MM.1S (cell line): Measurements from ENCODE around the gene ATP8B4.

Experiments used
- DNase-seq: peaks from one replicate; pipeline ENCODE4 v3.0.0-alpha.2; 2015
- H2AFZ ChIP-seq: fragments of 300-600 bp; sonication (generic); 2 replicates; pipeline ENCODE4 v1.6.0; 2016; ENCODE audit warnings: antibody characterized with exemption, low read length
- H3F3A ChIP-seq: fragments of 300-600 bp; sonication (generic); 2 replicates; pipeline ENCODE4 v1.6.1; 2016; ENCODE audit warnings: mild to moderate bottlenecking, antibody characterized with exemption, low read length, moderate library complexity, mixed read lengths; ENCODE audit not compliant: insufficient read depth
- H3K27ac ChIP-seq: fragments of 300-600 bp; sonication (generic); 2 replicates; pipeline ENCODE4 v1.5.1; 2016; ENCODE audit warnings: mild to moderate bottlenecking, low read length
- H3K27me3 ChIP-seq: fragments of 300-600 bp; sonication (generic); replicated peaks from 2 replicates; pipeline ENCODE4 v1.6.0; 2016; ENCODE audit warnings: low read length; ENCODE audit not compliant: insufficient read depth
- H3K36me3 ChIP-seq: fragments of 300-600 bp; sonication (generic); replicated peaks from 2 replicates; pipeline ENCODE4 v1.6.1; 2016; ENCODE audit warnings: mild to moderate bottlenecking, low read length, mixed read lengths; ENCODE audit not compliant: insufficient read depth
- H3K4me1 ChIP-seq: fragments of 300-600 bp; sonication (generic); 2 replicates; pipeline ENCODE4 v1.6.1; 2016; ENCODE audit warnings: low read length, mixed read lengths
- H3K4me2 ChIP-seq: fragments of 300-600 bp; sonication (generic); 2 replicates; pipeline ENCODE4 v1.6.0; 2016; ENCODE audit warnings: low read depth, low read length
- H3K4me3 ChIP-seq: fragments of 300-600 bp; sonication (generic); 2 replicates; pipeline ENCODE4 v1.5.1; 2016; ENCODE audit warnings: low read length, mixed read lengths
- H3K79me2 ChIP-seq: fragments of 300-600 bp; sonication (generic); 2 replicates; pipeline ENCODE4 v1.6.1; 2016; ENCODE audit warnings: mixed run types, low read length, mixed read lengths
- H3K9ac ChIP-seq: fragments of 300-600 bp; sonication (generic); 2 replicates; pipeline ENCODE4 v1.6.1; 2016; ENCODE audit warnings: low read length, mixed read lengths
- H3K9me2 ChIP-seq: fragments of 300-600 bp; sonication (generic); replicated peaks from 2 replicates; pipeline ENCODE4 v1.6.1; 2016; ENCODE audit warnings: mild to moderate bottlenecking, low read length, mixed read lengths; ENCODE audit not compliant: insufficient read depth
- H3K9me3 ChIP-seq: fragments of 300-600 bp; sonication (generic); replicated peaks from 2 replicates; pipeline ENCODE4 v1.6.1; 2016; ENCODE audit warnings: mild to moderate bottlenecking, low read length, mixed read lengths; ENCODE audit not compliant: insufficient read depth
- H4K20me1 ChIP-seq: fragments of 300-600 bp; sonication (generic); 2 replicates; pipeline ENCODE4 v1.6.1; 2016; ENCODE audit warnings: mild to moderate bottlenecking, low read length, moderate library complexity, mixed read lengths; ENCODE audit not compliant: insufficient read depth
- EZH2 ChIP-seq: fragments of 300-600 bp; sonication (generic); optimal IDR thresholded peaks from 2 replicates; pipeline ENCODE3; 2017; ENCODE audit warnings: low read depth, mild to moderate bottlenecking, antibody characterized with exemption, low read length, mixed read lengths
- EZH2phosphoT487 ChIP-seq: fragments of 300-600 bp; sonication (generic); IDR thresholded peaks from 2 replicates; pipeline ENCODE4 v1.6.1; 2018; ENCODE audit warnings: antibody characterized with exemption, low read length
- TF ChIP-seq, protein P1 (sequence below): fragments of 300-600 bp; sonication (generic); IDR thresholded peaks from 2 replicates; pipeline ENCODE4 v1.5.1; 2016; ENCODE audit warnings: antibody characterized with exemption, low read length, mixed read lengths

The ATP8B4 gene

DNA sequence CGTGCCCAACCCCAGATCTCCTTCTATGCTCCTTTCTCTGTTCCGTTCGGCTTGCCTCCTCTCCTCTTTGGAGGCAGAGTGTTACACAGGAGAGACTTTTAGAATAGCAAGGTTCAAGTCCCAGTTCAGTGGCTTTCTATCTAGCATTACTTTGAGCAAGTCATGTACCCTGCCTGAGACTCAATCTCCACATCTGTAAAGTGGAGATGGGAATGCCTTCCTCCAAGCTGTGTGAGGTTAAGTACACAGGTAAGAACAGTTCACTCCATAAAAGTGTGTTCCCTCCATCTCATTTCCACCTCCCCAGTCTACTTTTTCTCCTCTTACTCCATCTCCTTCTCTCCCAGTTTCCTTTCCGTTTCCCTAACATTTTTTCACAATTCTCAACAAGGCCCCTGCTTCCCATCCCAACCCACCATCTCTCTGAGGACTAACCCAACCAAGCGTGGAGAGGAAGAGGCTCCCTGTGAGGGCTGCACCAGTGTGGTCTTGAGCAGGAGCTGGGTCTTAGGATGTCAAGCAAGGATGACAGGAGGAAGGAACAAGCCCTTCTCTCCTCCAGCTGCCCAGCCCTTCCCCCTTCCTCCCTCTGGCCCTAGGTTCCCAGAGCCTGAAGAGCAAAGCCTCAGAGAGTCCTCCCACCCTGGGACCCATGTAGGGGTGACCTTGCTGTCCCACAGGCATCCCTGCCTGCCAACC, 6.4 kb downstream of the ATP8B4 start:
- H3K9ac ChIP-seq = no peak overlapping the region
- H3K27ac ChIP-seq = no peak overlapping the region

DNA sequence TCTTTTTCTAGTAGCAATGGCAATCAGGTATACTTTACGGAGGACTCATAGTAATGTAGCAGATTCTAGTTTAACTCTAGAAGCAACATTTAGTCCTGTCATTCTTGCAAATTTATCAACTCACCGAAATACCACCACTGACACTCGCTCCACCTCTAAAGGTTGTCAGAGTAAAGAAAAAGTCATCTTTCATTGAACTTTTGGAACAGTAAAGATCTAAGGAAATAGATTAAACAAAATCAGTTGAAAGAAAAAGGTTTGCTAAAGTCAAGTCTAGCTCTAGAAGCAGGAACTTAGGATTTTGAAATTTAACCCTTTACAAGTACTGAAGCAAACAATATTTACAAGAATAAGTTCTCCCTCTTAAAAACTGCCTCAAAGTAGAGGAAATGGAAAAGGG, 8.7 kb downstream of the ATP8B4 start:
- Histone ChIP-seq H2AFZ (no peak overlapping the region), H3K4me1 (peaks cover 30% of the 10 kb centered on the region), H3K9me3 (no peaks in the 10 kb centered on the region), H3K9ac (no peak overlapping the region), H3K79me2 (no peaks in the 10 kb centered on the region), H3K9me2 (no peaks in the 10 kb centered on the region), H3K27me3 (no peaks in the 10 kb centered on the region), H4K20me1 (no peaks in the 10 kb centered on the region), H3F3A (peaks cover 14% of the 10 kb centered on the region), H3K36me3 (no peaks in the 10 kb centered on the region), H3K4me2 (no peak overlapping the region), H3K4me3 (no peak overlapping the region), H3K27ac (no peak overlapping the region)
- no peak for DNase-seq
- TF ChIP-seq EZH2 (no peak), EZH2phosphoT487 (no peak)
- TF ChIP-seq, protein P1, sequence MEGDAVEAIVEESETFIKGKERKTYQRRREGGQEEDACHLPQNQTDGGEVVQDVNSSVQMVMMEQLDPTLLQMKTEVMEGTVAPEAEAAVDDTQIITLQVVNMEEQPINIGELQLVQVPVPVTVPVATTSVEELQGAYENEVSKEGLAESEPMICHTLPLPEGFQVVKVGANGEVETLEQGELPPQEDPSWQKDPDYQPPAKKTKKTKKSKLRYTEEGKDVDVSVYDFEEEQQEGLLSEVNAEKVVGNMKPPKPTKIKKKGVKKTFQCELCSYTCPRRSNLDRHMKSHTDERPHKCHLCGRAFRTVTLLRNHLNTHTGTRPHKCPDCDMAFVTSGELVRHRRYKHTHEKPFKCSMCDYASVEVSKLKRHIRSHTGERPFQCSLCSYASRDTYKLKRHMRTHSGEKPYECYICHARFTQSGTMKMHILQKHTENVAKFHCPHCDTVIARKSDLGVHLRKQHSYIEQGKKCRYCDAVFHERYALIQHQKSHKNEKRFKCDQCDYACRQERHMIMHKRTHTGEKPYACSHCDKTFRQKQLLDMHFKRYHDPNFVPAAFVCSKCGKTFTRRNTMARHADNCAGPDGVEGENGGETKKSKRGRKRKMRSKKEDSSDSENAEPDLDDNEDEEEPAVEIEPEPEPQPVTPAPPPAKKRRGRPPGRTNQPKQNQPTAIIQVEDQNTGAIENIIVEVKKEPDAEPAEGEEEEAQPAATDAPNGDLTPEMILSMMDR = no peak

More for the DNA sequence above, 6.4 kb downstream of the ATP8B4 start:
- TF ChIP-seq EZH2 (no peak), EZH2phosphoT487 (no peak)
- TF ChIP-seq, protein P1 = no peak
- Histone ChIP-seq H3K9me3 (no peaks in the 10 kb centered on the region), H3K27me3 (no peaks in the 10 kb centered on the region), H3K9me2 (no peaks in the 10 kb centered on the region), H3K4me1 (peaks cover 18% of the 10 kb centered on the region), H3K4me3 (no peak overlapping the region), H2AFZ (no peak overlapping the region), H3K79me2 (no peaks in the 10 kb centered on the region), H3K4me2 (no peak overlapping the region), H4K20me1 (no peaks in the 10 kb centered on the region), H3K36me3 (no peaks in the 10 kb centered on the region), H3F3A (peaks cover 4% of the 10 kb centered on the region)
- no peak for DNase-seq

DNA sequence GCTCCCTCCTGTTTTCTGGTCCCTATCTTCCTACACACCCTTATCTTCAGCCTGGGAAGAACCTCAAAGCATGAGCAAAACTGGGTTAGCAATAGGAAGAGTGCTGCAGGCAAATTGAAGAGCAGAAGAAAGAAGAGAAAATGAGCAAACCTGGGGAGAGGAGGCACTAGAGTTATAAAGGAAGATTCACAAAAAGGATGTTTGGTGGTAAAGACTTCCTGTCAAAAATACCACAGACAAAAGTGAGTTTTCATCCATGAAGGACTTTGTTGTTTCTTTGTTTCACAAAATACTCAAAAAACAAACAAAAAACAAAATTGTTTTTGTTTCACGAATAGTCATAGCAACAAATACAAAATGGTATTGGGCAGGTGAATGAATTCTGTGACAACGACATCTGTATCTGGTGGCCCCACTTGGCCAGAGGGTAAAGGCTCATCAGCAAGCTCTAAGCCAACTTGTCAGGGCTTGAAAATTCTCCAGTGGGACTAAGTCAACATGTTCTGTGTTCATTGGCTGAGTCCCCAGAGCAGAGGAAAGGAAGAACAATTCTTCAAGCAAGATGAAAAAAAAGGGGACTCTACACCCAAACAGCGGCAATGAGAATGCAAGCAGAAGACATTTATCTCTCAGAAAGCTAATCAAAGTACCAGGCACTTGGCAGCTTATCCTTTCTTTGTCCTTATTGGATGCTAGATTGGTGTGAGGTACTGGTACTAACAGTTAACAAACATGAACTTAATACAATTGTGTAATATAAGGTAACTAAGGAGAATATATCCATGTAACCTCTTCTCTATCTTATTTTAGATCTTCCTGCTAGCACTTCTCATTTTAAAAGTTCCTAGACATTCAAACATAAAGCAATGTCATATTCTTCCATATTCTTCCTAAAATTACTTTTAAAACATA, 9.7 kb downstream of the ATP8B4 start:
- Histone ChIP-seq H3K4me3 (no peak overlapping the region), H3K27me3 (no peaks in the 10 kb centered on the region), H4K20me1 (no peaks in the 10 kb centered on the region), H3K36me3 (no peaks in the 10 kb centered on the region), H3K9ac (no peak overlapping the region), H3K4me1 (peaks cover 30% of the 10 kb centered on the region), H3K9me3 (no peaks in the 10 kb centered on the region), H3K79me2 (no peaks in the 10 kb centered on the region), H3F3A (peaks cover 14% of the 10 kb centered on the region), H3K27ac (no peak overlapping the region), H2AFZ (no peak overlapping the region), H3K4me2 (peak overlapping the region; percentile 30; the same call in 1 of the 2 replicates), H3K9me2 (no peaks in the 10 kb centered on the region)
- DNase-seq = no peak
- no peak for TF ChIP-seq EZH2phosphoT487
- TF ChIP-seq EZH2 = no peak
- TF ChIP-seq, protein P1 = no peak
